ENCODE results near the gene CACHD1. TPM values are rescaled to one million over a fixed set of nuclear protein-coding genes. Genes with fewer than 3 reads are reported as not detected.

Gene CACHD1
- total RNA-seq, 1 donor from 2014 or later = 12.1 TPM

- Histone ChIP-seq H3K27me3 (ENCODE audit: control insufficient read depth, insufficient read depth, low read length) (no peaks in the 10 kb centered on the region), H3K36me3 (ENCODE audit: control insufficient read depth, insufficient read depth, low read length) (no peaks in the 10 kb centered on the region), H3K4me3 (ENCODE audit: low read depth, low read length) (no peak overlapping the region)
- TF ChIP-seq, protein P1, sequence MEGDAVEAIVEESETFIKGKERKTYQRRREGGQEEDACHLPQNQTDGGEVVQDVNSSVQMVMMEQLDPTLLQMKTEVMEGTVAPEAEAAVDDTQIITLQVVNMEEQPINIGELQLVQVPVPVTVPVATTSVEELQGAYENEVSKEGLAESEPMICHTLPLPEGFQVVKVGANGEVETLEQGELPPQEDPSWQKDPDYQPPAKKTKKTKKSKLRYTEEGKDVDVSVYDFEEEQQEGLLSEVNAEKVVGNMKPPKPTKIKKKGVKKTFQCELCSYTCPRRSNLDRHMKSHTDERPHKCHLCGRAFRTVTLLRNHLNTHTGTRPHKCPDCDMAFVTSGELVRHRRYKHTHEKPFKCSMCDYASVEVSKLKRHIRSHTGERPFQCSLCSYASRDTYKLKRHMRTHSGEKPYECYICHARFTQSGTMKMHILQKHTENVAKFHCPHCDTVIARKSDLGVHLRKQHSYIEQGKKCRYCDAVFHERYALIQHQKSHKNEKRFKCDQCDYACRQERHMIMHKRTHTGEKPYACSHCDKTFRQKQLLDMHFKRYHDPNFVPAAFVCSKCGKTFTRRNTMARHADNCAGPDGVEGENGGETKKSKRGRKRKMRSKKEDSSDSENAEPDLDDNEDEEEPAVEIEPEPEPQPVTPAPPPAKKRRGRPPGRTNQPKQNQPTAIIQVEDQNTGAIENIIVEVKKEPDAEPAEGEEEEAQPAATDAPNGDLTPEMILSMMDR (IDR thresholded peaks at IDR 0.05; ENCODE audit: insufficient read depth, low read length, poor library complexity, severe bottlenecking) = no peak
- DNase-seq (ENCODE audit: low read depth) = no peak
Measured at GRCh38 chr1:64499011-64499410, 29.1 kb downstream of the CACHD1 start.

- TF ChIP-seq, protein P1 (IDR thresholded peaks at IDR 0.05; ENCODE audit: insufficient read depth, low read length, poor library complexity, severe bottlenecking) = no peak
Measured at GRCh38 chr1:64499966-64500365, 30.0 kb downstream of the CACHD1 start.

GRCh38 chr1:64502083-64502482 is 32.2 kb downstream of the CACHD1 start:
- no peak for DNase-seq (ENCODE audit: low read depth)
- H3K4me3 ChIP-seq (ENCODE audit: low read depth, low read length) = no peak overlapping the region
- TF ChIP-seq, protein P1 (IDR thresholded peaks at IDR 0.05; ENCODE audit: insufficient read depth, low read length, poor library complexity, severe bottlenecking) = no peak

More at GRCh38 chr1:64499966-64500365, 30.0 kb downstream of the CACHD1 start:
- DNase-seq (ENCODE audit: low read depth) = no peak
- no peaks in the 10 kb centered on the region for H3K36me3 ChIP-seq (ENCODE audit: control insufficient read depth, insufficient read depth, low read length)
- H3K27me3 ChIP-seq (ENCODE audit: control insufficient read depth, insufficient read depth, low read length) = no peaks in the 10 kb centered on the region
- no peak overlapping the region for H3K4me3 ChIP-seq (ENCODE audit: low read depth, low read length)

DNA sequence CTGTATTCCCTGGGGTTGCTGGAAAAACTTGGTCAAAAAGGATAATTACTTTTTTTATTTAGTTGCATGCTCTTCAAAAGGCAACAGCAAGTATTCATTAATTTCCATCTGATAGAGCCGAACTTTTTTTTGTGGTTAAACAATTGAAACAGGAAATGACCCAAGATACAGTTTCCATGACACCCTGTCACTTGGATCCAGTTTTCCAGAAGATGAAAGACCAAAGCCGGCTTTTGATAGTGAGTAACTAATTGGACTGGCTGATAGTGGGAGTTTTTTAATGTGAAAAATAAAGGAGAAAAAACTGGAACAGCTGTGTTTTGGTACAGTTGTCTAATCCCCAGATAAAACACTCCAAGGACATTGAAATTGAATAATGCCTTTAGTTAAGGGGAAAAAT is 33.0 kb downstream of the CACHD1 start:
- TF ChIP-seq, protein P1 (IDR thresholded peaks at IDR 0.05; ENCODE audit: insufficient read depth, low read length, poor library complexity, severe bottlenecking) = no peak
- Histone ChIP-seq H3K36me3 (ENCODE audit: control insufficient read depth, insufficient read depth, low read length) (no peaks in the 10 kb centered on the region), H3K4me3 (ENCODE audit: low read depth, low read length) (no peak overlapping the region), H3K27me3 (ENCODE audit: control insufficient read depth, insufficient read depth, low read length) (no peaks in the 10 kb centered on the region)
- DNase-seq (ENCODE audit: low read depth) = no peak

More at GRCh38 chr1:64502083-64502482, 32.2 kb downstream of the CACHD1 start:
- Histone ChIP-seq H3K27me3 (ENCODE audit: control insufficient read depth, insufficient read depth, low read length) (no peaks in the 10 kb centered on the region), H3K36me3 (ENCODE audit: control insufficient read depth, insufficient read depth, low read length) (no peaks in the 10 kb centered on the region)

DNA sequence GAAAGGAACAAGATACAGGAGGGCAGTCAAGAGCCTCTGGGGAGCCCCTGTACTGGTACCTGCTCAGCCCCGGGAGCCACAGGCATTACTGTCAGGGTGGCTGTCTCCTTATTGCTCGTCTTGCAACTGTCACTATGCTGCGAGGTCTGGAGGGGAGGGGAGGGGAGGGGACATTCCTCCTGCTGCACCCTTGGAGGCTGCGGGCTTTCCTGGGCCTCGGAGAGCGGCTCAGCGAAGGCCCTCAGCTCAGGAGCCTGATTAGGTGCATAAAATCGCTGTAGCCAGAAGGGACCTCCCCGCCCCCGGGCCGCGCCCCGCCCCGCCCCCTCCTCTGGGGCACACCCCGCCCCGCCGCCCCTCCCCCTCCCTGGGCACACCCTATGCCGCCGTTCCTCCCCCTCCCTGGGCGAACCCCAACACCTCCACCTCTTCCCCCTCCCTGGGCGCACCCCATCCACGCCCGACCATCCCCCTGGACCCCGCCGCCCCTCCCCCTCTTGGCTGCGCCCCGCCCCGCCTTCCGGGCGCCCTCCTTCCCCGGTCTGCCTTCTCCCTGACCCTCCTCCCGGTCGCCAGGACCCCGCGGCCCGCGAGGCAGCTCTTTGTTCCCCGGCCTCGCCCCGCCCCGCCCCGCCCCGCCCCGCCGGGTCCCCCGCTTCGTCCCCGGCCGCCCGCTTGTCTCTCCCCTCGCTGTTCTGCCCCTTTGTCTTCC is 35.5 kb downstream of the CACHD1 start:
- TF ChIP-seq, protein P1 (IDR thresholded peaks at IDR 0.05; ENCODE audit: insufficient read depth, low read length, poor library complexity, severe bottlenecking) = no peak
- Histone ChIP-seq H3K4me3 (ENCODE audit: low read depth, low read length) (peak overlapping the region; percentile 48), H3K36me3 (ENCODE audit: control insufficient read depth, insufficient read depth, low read length) (no peaks in the 10 kb centered on the region), H3K27me3 (ENCODE audit: control insufficient read depth, insufficient read depth, low read length) (no peaks in the 10 kb centered on the region)
- DNase-seq (ENCODE audit: low read depth) = no peak

Data from kidney epithelial cell (primary cell).